Fibroblast of skin of back (primary cell): Measurements from ENCODE around the gene EML4.
"Not testable (repeated sequence)": the region's sequence is repeated elsewhere in the genome, so short reads cannot be mapped to it uniquely, and the experiment has no call there.

ENCODE experiments used
- DNase-seq: peaks from one replicate; pipeline ENCODE4 v3.0.0-alpha.2; 2013

EML4 gene

GRCh38 chr2:42266236-42266635 is 97.1 kb downstream of the EML4 start:
- no peak for DNase-seq

- DNase-seq = no peak
Measured at GRCh38 chr2:42267530-42267929, 98.4 kb downstream of the EML4 start.

GRCh38 chr2:42268528-42269151 is 99.5 kb downstream of the EML4 start:
- DNase-seq = no peak

GRCh38 chr2:42270757-42271156 is 101.6 kb downstream of the EML4 start:
- DNase-seq = no peak

GRCh38 chr2:42271246-42271645 is 102.1 kb downstream of the EML4 start:
- DNase-seq = not testable (repeated sequence)

GRCh38 chr2:42274863-42275262 is 105.7 kb downstream of the EML4 start:
- DNase-seq = no peak

GRCh38 chr2:42281416-42282081 is 112.4 kb downstream of the EML4 start:
- no peak for DNase-seq

- no peak for DNase-seq
Measured at GRCh38 chr2:42284019-42284418, 114.9 kb downstream of the EML4 start.

- DNase-seq = no peak
Measured at GRCh38 chr2:42286268-42286946, 117.3 kb downstream of the EML4 start.

- no peak for DNase-seq
Measured at GRCh38 chr2:42288811-42289210, 119.7 kb downstream of the EML4 start.

- no peak for DNase-seq
Measured at GRCh38 chr2:42289222-42289621, 120.1 kb downstream of the EML4 start.

GRCh38 chr2:42290005-42290404 is 120.9 kb downstream of the EML4 start:
- DNase-seq = no peak

GRCh38 chr2:42293019-42293418 is 123.9 kb downstream of the EML4 start:
- DNase-seq = no peak

GRCh38 chr2:42296226-42296625 is 127.1 kb downstream of the EML4 start:
- no peak for DNase-seq

GRCh38 chr2:42297322-42297936 is 128.3 kb downstream of the EML4 start:
- no peak for DNase-seq

- no peak for DNase-seq
Measured at GRCh38 chr2:42298132-42298531, 129.0 kb downstream of the EML4 start.

- DNase-seq = no peak
Measured at GRCh38 chr2:42298996-42299754, 130.0 kb downstream of the EML4 start.

- DNase-seq = no peak
Measured at GRCh38 chr2:42300527-42300926, 131.4 kb downstream of the EML4 start.

- DNase-seq = no peak
Measured at GRCh38 chr2:42303252-42303651, 134.1 kb downstream of the EML4 start.

- DNase-seq = no peak
Measured at GRCh38 chr2:42304059-42304713, 135.0 kb downstream of the EML4 start.

- DNase-seq = no peak
Measured at GRCh38 chr2:42307180-42307579, 138.0 kb downstream of the EML4 start.

GRCh38 chr2:42309366-42309765 is 140.2 kb downstream of the EML4 start:
- no peak for DNase-seq
